Smooth muscle cell of bladder (primary cell): ENCODE data around the gene LSM14B. TPM values are rescaled to one million over a fixed set of nuclear protein-coding genes. Genes with fewer than 3 reads are reported as not detected.

ENCODE experiments used
- total RNA-seq: library from RNA; depleted of rRNA; stranded (reverse); fragments of >200 nt; gene quantifications from 2 replicates; pipeline ENCODE4 v1.2.3, GENCODE V29; 2014

Gene LSM14B
- 37.3 and 49.8 TPM in 2 replicates for total RNA-seq

GRCh38 chr20:62121776-62122653, at the start of gene LSM14B:
LSM14B (plus strand) TSS chr20:62122475; CDS start chr20:62122667, 192 bp downstream.

GRCh38 chr20:62143081-62143956, 21.0 kb downstream of the LSM14B start, which contains the start of the genes PSMA7 and SS18L1:
PSMA7 (minus strand) TSS chr20:62143394; CDS start chr20:62143303, 91 bp downstream.
SS18L1 (plus strand) TSS chr20:62143769; CDS start chr20:62143821, 52 bp downstream.

GRCh38 chr20:62182469-62183425, 60.5 kb downstream of the LSM14B start, which contains the start of gene MTG2:
MTG2 (plus strand) TSS chr20:62183028; CDS start chr20:62193421, 10,393 bp downstream.

Other genes starting within 250 kb of the LSM14B start
- gene TAF4, start 56.6 kb upstream of the LSM14B start, total RNA-seq: 2.4 and 2.7 TPM in 2 replicates
- gene PSMA7, start 20.9 kb downstream of the LSM14B start, total RNA-seq: 342 and 348 TPM in 2 replicates
- gene SS18L1, start 21.3 kb downstream of the LSM14B start, total RNA-seq: 6.4 and 10.4 TPM in 2 replicates
- 18.0 and 18.5 TPM in 2 replicates for gene MTG2, start 60.6 kb downstream of the LSM14B start, total RNA-seq
- gene HRH3, start 97.8 kb downstream of the LSM14B start, total RNA-seq: not detected in 2 replicates
- gene OSBPL2, start 116.0 kb downstream of the LSM14B start, total RNA-seq: 31.0 and 38.8 TPM in 2 replicates
- gene ADRM1, start 180.5 kb downstream of the LSM14B start, total RNA-seq: 81.5 and 83.8 TPM in 2 replicates
- 18.0 and 24.0 TPM in 2 replicates for gene LAMA5, start 244.8 kb downstream of the LSM14B start, total RNA-seq